HG03460 (cell line): ENCODE measurements around the gene NR2C1.

ENCODE experiments used
- ATAC-seq: cut with Tn5 transposase; IDR thresholded peaks from one replicate; pipeline ENCODE4 v1.9.1; 2021; ENCODE audit not compliant: unreplicated experiment

The NR2C1 gene

GRCh38 chr12:95085612-95086011, 12.2 kb upstream of the NR2C1 start:
- ATAC-seq: no peak

- ATAC-seq: no peak
Observed at GRCh38 chr12:95083938-95084337, 10.5 kb upstream of the NR2C1 start.

- no peak for ATAC-seq
Observed at GRCh38 chr12:95083471-95083870, 10.1 kb upstream of the NR2C1 start.

GRCh38 chr12:95077341-95077740, 3.9 kb upstream of the NR2C1 start:
- no peak for ATAC-seq

GRCh38 chr12:95074766-95075165, 1.3 kb upstream of the NR2C1 start:
- no peak for ATAC-seq

- no peak for ATAC-seq
Observed at GRCh38 chr12:95073698-95074520, 491 bp upstream of the NR2C1 start.

GRCh38 chr12:95070378-95070777, 3.0 kb downstream of the NR2C1 start:
- no peak for ATAC-seq

- ATAC-seq: no peak
Observed at GRCh38 chr12:95066091-95066855, 7.1 kb downstream of the NR2C1 start.

- no peak for ATAC-seq
Observed at GRCh38 chr12:95060951-95061350, 12.5 kb downstream of the NR2C1 start.

- ATAC-seq: no peak
Observed at GRCh38 chr12:95059984-95060383, 13.4 kb downstream of the NR2C1 start.

- ATAC-seq: no peak
Observed at GRCh38 chr12:95057424-95057823, 16.0 kb downstream of the NR2C1 start.

- no peak for ATAC-seq
Observed at GRCh38 chr12:95055057-95055456, 18.4 kb downstream of the NR2C1 start.

- ATAC-seq: no peak
Observed at GRCh38 chr12:95054206-95054605, 19.2 kb downstream of the NR2C1 start.

GRCh38 chr12:95051241-95051640, 22.2 kb downstream of the NR2C1 start:
- ATAC-seq: no peak

GRCh38 chr12:95037906-95038305, 35.5 kb downstream of the NR2C1 start:
- no peak for ATAC-seq

- no peak for ATAC-seq
Observed at GRCh38 chr12:95034750-95035149, 38.7 kb downstream of the NR2C1 start.

GRCh38 chr12:95022477-95022876, 50.9 kb downstream of the NR2C1 start:
- no peak for ATAC-seq

GRCh38 chr12:95017482-95017881, 55.9 kb downstream of the NR2C1 start:
- ATAC-seq: no peak

- ATAC-seq: no peak
Observed at GRCh38 chr12:95016120-95016519, 57.3 kb downstream of the NR2C1 start.

GRCh38 chr12:95014554-95014953, 58.9 kb downstream of the NR2C1 start:
- ATAC-seq: no peak

- ATAC-seq: no peak
Observed at GRCh38 chr12:95006206-95006605, 67.2 kb downstream of the NR2C1 start.

GRCh38 chr12:95004610-95005009, 68.8 kb downstream of the NR2C1 start:
- ATAC-seq: no peak
